NOMO-1 treated with DMSO at 0.1 percent for 48 hours (cell line): Measurements from ENCODE around the gene ACTR6.
"Not testable (repeated sequence)": the region's sequence is repeated elsewhere in the genome, so short reads cannot be mapped to it uniquely, and the experiment has no call there.

Experiments
- DNase-seq: peaks from one replicate; lab custom pipeline; 2025; ENCODE audit not compliant: unreplicated experiment; lab: John Stamatoyannopoulos, UW

The ACTR6 gene

DNA sequence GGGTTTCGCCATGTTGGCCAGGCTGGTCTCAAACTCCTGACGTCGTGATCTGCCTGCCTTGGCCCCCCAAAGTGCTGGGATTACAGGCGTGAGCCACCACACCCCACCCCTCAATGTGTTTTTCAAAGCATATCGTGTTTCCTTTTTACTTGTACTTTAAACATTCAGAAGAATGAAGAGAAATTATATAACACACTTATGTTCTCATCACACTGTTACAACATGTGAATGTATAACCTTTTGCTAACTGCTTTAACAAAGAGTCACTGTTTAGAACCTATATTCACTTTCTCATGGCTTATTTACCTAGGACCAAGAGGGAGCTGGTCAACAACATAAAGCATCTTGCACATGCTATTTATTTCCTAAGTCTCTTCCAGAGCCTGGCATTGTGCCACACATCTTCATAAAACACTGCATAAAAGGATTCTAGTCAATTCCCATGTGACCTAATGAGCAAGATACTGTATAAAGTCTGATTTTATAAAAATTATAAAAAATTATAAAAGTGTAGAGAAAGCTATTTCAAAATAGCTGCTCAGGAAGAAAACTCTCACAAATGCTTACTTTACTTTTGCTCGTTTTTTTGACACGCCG, 16.0 kb upstream of the ACTR6 start:
- no peak for DNase-seq

- no peak for DNase-seq
Observed at GRCh38 chr12:100185361-100185894, 15.2 kb upstream of the ACTR6 start.

- no peak for DNase-seq
Observed at GRCh38 chr12:100186071-100186470, 14.5 kb upstream of the ACTR6 start.

DNA sequence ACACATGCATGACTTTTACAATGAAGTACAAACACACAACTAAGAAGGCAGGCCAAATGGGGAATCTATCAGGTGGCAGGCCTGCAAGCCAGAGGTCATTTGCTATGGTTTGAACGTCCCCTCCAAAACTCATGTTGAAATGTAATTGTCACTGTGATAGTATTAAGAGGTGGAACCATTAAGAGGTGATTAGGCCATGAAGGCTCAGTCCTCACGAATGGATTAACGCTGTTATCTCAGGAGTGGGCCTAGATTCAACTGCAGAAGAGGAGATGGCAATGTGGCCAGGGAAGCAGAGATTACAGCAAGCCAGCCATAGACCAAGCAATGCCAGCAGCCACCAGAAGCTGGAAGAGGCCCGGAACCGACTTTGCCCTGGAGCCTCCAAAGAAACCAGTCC, 13.5 kb upstream of the ACTR6 start:
- DNase-seq: no peak

- no peak for DNase-seq
Observed at GRCh38 chr12:100187857-100188519, 12.6 kb upstream of the ACTR6 start.

- DNase-seq: not testable (repeated sequence)
Observed at GRCh38 chr12:100188888-100189635, 11.6 kb upstream of the ACTR6 start.

GRCh38 chr12:100189636-100190394, 10.8 kb upstream of the ACTR6 start:
- no peak for DNase-seq

DNA sequence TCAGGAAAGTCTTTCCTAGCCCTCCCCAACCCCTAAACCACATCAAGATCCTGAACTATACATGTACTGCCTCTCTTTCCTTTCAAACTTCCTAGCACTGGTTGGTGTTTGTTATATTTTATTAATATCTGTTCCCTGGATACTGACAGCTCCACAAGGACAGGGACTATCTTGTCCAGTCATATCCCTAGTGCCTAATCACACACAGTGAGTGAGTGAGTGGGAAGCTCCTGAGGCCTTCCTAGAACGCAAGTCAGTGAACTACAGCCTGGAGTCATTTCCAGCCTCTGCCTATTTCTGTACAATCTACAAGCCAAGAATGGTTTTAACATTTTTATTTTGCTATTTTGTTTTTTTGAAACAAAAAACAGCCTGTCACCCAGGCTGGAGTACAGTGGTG, 7.5 kb upstream of the ACTR6 start:
- no peak for DNase-seq

DNA sequence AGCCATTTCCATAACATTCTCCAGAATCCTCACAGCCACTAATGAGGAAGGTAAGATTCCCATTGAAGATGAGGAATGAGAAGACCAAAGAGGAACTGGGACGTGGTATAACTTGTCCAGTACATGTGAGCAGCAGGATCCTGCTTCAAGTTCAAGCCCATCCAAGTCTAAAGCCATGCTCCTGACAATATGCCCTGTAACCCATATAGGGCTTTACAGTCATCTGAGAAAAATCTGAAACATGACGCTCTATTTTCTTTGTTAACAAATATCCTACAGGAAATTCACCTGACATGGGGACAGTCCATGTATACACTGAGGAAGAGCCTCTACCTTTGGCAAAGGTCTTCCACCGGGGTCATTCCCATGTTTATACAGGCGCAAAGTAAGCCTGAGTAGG, 3.1 kb upstream of the ACTR6 start:
- no peak for DNase-seq

GRCh38 chr12:100199023-100199346, 1.6 kb upstream of the ACTR6 start:
- DNase-seq: no peak

GRCh38 chr12:100199347-100200149, 1.1 kb upstream of the ACTR6 start:
- DNase-seq: no peak

DNA sequence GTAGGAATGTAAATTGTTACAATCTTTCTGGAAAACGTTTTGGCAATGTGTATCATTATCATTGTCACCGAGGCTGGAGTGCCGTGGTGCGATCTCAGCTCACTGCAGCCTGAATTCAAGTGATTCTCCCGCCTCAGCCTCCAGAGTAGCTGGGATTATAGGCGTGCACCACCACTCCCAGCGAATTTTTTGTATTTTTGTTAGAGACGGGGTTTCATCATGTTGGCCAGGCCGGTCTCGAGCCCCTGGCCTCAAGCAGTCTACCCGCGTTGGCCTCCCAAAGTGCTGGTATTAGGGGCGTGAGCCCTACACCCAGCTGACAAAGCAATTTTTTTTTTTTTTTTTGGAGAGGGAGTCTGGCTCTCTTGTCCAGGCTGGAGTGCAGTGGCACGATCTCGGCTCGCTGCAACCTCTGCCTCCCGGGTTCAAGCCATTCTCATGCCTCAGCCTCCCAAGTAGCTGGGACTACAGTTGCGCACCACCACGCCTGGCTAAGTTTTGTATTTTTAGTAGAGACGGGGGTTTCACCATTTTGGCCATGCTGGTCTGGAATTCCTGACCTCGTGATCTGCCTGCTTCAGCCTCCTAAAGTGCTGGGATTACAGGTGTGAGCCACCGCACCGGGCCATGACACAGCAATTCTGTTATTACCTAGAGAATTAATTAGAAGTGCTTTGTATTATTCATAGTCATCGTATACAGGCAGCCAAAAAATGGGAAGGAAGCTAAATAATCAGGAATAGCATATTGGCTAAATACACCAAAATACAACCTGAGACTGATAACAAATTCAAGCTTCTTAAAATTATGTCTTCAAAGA, 1.2 kb downstream of the ACTR6 start:
- DNase-seq: no peak

- no peak for DNase-seq
Observed at GRCh38 chr12:100207311-100207710, 6.7 kb downstream of the ACTR6 start.

DNA sequence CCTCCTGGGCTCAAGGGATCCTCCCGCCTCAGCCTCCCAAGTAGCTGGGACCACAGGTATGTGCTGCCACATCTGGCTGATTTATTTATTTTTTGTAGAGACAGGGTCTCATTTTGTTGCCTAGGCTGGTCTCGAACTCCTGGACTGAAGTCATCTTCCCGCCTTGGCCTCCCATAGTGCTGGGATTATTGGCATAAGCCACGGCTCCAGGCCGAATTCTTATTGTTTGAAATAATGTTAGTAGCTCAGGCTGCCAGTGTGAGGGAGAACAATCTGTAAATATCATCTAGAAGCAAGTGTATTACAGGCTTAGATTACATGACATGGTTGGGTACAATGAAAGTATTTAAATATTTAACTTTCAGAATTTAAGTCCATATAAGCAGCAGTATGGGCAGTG, 8.2 kb downstream of the ACTR6 start:
- no peak for DNase-seq

GRCh38 chr12:100211698-100212097, 11.1 kb downstream of the ACTR6 start:
- no peak for DNase-seq

DNA sequence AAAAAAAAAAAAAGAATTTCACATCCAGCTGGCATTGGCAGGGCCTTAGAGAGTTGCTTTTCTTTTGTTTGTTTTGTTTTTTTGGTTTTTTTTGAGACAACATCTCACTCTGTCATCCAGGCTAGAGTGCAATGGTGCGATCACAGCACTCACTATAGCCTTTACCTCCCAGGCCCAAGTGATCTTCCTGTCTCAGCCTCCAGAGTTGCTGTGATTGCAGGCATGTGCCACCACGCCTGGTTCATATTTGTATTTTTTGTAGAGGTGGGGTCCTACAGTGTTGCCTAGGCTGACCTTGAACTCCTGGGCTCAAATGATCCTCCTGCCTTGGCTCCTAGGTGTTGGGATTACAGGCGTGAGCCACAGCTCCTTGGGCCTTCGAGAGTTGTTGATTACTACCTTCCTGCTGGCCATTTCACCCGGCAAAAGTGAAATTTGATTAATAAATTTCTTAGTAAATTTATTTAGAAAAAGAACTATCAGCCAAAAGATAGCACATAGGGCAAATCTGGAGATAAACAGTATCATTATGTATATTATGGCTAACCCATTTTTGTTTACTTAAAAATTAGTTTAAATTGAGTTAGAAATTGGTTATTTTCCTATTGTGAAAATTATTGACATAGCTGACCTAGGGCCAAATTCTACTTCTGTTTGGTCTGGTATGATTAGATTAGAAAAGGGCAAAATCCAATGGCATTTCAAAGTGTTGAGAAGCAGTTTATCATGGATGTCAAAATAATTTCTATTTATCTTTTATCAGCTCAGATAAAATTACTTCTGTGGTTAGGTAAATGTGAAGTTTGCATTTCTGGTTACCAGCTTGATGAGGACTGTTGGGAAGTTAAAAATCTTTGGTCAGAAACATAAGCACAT, 12.6 kb downstream of the ACTR6 start:
- no peak for DNase-seq

DNA sequence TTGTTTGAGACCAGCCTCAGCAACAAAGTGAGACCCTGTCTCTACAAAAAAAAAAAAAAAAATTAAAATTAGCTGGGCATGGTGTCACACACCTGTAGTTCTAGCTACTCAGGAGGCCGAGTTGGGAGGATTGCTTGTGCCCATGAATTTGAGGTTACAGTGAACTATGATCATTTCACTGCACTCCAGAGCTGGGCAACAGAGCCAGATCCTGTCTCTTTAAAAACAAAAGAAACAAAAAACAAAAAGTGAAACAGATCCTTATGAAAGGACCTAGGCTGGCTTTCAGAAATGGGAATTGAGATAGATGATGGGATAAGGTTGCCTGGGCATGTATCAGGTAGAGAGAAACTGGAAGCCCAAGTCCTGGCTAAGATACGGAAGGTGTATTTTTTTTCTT, 13.9 kb downstream of the ACTR6 start:
- no peak for DNase-seq

GRCh38 chr12:100215209-100215608, 14.6 kb downstream of the ACTR6 start:
- peak; percentile 6 for DNase-seq

- no peak for DNase-seq
Observed at GRCh38 chr12:100216337-100216736, 15.7 kb downstream of the ACTR6 start.
